Naive thymus-derived CD4-positive, alpha-beta T cell (primary cell): ENCODE data around the gene SALL3. TPM values are rescaled to one million over a fixed set of nuclear protein-coding genes. Genes with fewer than 3 reads are reported as not detected.
A peak's percentile ranks its signal among the peaks of the same experiment; 100 is the strongest.

ENCODE experiments used
- ATAC-seq: fragments of 150-1000 bp; cut with Tn5 transposase; 2 replicates; pipeline ENCODE4 v1.10.0; 2021; ENCODE audit warnings: mild to moderate bottlenecking, moderate library complexity
- CTCF ChIA-PET: fragments of 350-600 bp; sonication (Branson Sonifier 250); formaldehyde crosslinking; loops from one replicate; lab custom pipeline; 2021; ENCODE audit warnings: antibody characterized with exemption; lab: Charles Lee
- POLR2A ChIA-PET: fragments of 350-600 bp; sonication (Branson Sonifier 250); formaldehyde crosslinking; loops from one replicate; lab custom pipeline; 2021; ENCODE audit warnings: antibody characterized with exemption, inconsistent platforms; lab: Charles Lee
- DNase-seq, 9 donors: peaks; one replicate each; pipeline versions ENCODE4 v3.0.0 to v3.0.0-alpha.2; 2020 to 2022; ENCODE audit warnings: mixed read lengths in 1 of 9
- H3K27ac ChIP-seq: one replicate; pipeline ENCODE4 v1.7.0; 2013; ENCODE audit warnings: mild to moderate bottlenecking, low read depth, low read length, moderate library complexity
- H3K27me3 ChIP-seq, 2 donors: one replicate each; pipeline ENCODE4 v1.7.0; 2013; ENCODE audit warnings: low read length in 2 of 2, mild to moderate bottlenecking in 2 of 2, moderate library complexity in 2 of 2; ENCODE audit not compliant: control insufficient read depth in 2 of 2, insufficient read depth in 2 of 2
- H3K36me3 ChIP-seq, 3 experiments: 1 replicate in 2 of 3; 2 replicates in 1 of 3; pipeline ENCODE4 v1.7.0; 2013; ENCODE audit warnings: low read length in 3 of 3, mild to moderate bottlenecking in 3 of 3, moderate library complexity in 1 of 3; ENCODE audit not compliant: insufficient read depth in 3 of 3, control insufficient read depth in 2 of 3
- H3K4me1 ChIP-seq, 2 donors: one replicate each; pipeline ENCODE4 v1.7.0; 2013; ENCODE audit warnings: low read length in 2 of 2, mild to moderate bottlenecking in 2 of 2, moderate library complexity in 1 of 2; ENCODE audit not compliant: control insufficient read depth in 2 of 2, insufficient read depth in 2 of 2
- H3K4me3 ChIP-seq: 2 replicates; pipeline ENCODE4 v1.7.0; 2013; ENCODE audit warnings: mild to moderate bottlenecking, low read length
- H3K9me3 ChIP-seq, 3 experiments: 1 replicate in 2 of 3; 2 replicates in 1 of 3; pipeline ENCODE4 v1.7.0; 2013; ENCODE audit warnings: low read length in 3 of 3; ENCODE audit not compliant: control insufficient read depth in 2 of 3
- H3K27ac Mint-ChIP-seq, 9 donors: one replicate each; pipeline ENCODE4 v1.8.0; 2020 to 2022; ENCODE audit warnings: mixed read lengths in 9 of 9, mild to moderate bottlenecking in 8 of 9, moderate library complexity in 5 of 9, inconsistent platforms in 2 of 9
- H3K27me3 Mint-ChIP-seq, 5 donors: one replicate each; pipeline ENCODE4 v1.8.0; 2021 to 2022; ENCODE audit warnings: mixed read lengths in 5 of 5, mild to moderate bottlenecking in 1 of 5
- H3K36me3 Mint-ChIP-seq, 5 donors: one replicate each; pipeline ENCODE4 v1.8.0; 2020 to 2022; ENCODE audit warnings: mixed read lengths in 5 of 5, mild to moderate bottlenecking in 3 of 5, inconsistent platforms in 1 of 5
- H3K4me1 Mint-ChIP-seq, 7 donors: one replicate each; pipeline ENCODE4 v1.8.0; 2020 to 2022; ENCODE audit warnings: mixed read lengths in 7 of 7, mild to moderate bottlenecking in 3 of 7, inconsistent platforms in 1 of 7
- H3K4me3 Mint-ChIP-seq, 10 donors: one replicate each; pipeline ENCODE4 v1.8.0; 2020 to 2022; ENCODE audit warnings: mild to moderate bottlenecking in 10 of 10, mixed read lengths in 10 of 10, moderate library complexity in 6 of 10, inconsistent platforms in 2 of 10
- H3K9me3 Mint-ChIP-seq, 11 donors: one replicate each; pipeline ENCODE4 v1.8.0; 2020 to 2022; ENCODE audit warnings: mixed read lengths in 11 of 11, mild to moderate bottlenecking in 4 of 11, inconsistent platforms in 1 of 11, moderate library complexity in 1 of 11
- intact Hi-C, 2 donors: fragments of 100-400 bp; cut with micrococcal nuclease; formaldehyde crosslinking; loops; one replicate each; pipeline ENCODE4 v1.15.1; 2023
- polyA plus RNA-seq, 2 donors: library from polyadenylated mRNA; unstranded; fragments of 300-500 nt; fragmentation: Illumina TruSeq; gene quantifications; one replicate each; pipeline ENCODE4 v1.2.3, GENCODE V29; 2021
- total RNA-seq, 6 experiments: library from RNA in 5 of 6; stranded (reverse) in 5 of 6; gene quantifications; 1 replicate in 5 of 6; 2 replicates in 1 of 6; pipeline ENCODE4 v1.2.3 and lab custom pipeline; 2021 to 2026

SALL3 gene
- total and polyA plus RNA-seq, 7 experiments from 2014 or later: not detected

DNA sequence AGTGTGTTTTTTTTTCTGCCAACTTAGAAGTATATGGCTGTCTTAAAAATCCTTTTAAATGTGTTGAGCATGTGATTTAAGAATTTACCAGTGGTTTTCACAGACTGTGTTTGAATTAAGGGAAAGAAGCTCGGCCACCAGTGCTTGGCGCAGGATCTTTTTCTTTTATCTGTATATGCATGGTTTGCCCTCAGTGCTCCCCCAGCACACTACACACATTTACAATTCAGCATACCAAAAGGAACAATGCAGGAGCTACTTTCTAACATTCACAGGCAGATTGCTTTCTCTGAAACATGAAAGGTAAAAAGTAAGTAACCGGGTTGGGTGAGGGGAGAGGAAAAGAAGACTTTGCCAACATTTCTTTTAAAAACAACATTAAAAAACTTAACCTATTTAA is 3.9 kb downstream of the SALL3 start:
- peaks cover 5 to 24% (median 16%) of the 10 kb centered on the region in 7 donors for H3K4me1 Mint-ChIP-seq
- DNase-seq (no peak), ATAC-seq (no peak)
- Histone ChIP-seq H3K27me3 (peaks cover 6 to 15% of the 10 kb centered on the region in 2 donors), H3K36me3 (no peaks in the 10 kb centered on the region), H3K4me1 (no peaks in the 10 kb centered on the region), H3K4me3 (no peak overlapping the region), H3K9me3 (no peaks in the 10 kb centered on the region), H3K27ac (no peak overlapping the region)
- ChIA-PET CTCF (no interaction called here), POLR2A (interaction anchor here (0.5 kb wide), 1 partner anchor 180 kb away, joined by 3 read pairs; no protein-coding TSS in a partner anchor)
- peaks cover 0 to 14% (median 5%) of the 10 kb centered on the region in 11 donors for H3K9me3 Mint-ChIP-seq
- no peak overlapping the region for H3K27ac Mint-ChIP-seq
- intact Hi-C loops: no loop called here
- peaks cover 0 to 7% (median 5%) of the 10 kb centered on the region in 5 donors for H3K36me3 Mint-ChIP-seq
- H3K4me3 Mint-ChIP-seq: no peak overlapping the region
- peaks cover 60 to 73% (median 69%) of the 10 kb centered on the region in 5 donors for H3K27me3 Mint-ChIP-seq

DNA sequence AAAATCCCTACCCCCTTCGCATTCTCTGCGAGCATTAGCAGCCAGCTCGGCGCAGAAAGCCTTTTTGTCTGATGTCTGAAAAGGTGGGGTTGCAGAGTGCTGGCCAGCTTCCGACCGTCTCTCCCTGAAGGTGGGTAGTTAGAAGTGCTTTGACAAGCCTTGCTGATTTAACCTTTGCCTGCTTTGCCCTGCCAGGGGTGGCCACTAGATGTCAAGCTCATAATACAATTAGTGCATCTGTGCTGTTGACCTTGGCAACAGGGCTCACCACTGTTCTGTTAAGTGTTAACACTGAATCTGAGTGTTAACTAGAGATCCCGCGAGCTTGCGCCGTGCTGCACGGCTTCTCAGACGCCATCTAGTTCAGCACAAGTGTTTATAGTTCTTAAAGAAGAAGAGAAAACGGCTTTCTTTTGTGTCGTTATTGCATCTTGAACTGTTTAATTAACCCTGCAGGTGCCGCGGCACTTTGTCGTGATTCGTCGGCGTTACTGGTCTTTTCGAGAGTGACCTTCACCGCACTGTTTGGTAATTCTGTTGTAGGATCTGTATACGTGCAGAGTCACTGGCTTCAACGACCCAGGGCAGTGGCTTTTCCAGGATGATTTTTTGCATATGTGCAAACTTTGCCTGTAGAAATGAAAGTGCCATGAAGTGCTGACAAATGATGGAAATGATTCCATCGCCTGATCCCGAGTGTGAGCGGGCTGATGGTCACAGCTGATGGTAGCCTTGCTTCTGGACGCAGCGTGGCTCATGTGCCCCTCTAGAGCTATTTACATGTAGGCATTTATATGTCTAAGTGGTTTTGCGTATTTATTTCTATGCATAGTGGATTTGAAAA is 5.5 kb downstream of the SALL3 start:
- POLR2A ChIA-PET: interaction anchor here (0.6 kb wide), 1 partner anchor 85 kb away, joined by 3 read pairs; no protein-coding TSS in a partner anchor
- CTCF ChIA-PET: no interaction called here
- Mint-ChIP-seq H3K9me3 (peaks cover 0 to 14% (median 5%) of the 10 kb centered on the region in 11 donors), H3K27ac (no peak overlapping the region), H3K4me1 (peaks cover 5 to 23% (median 15%) of the 10 kb centered on the region in 7 donors), H3K36me3 (peaks cover 0 to 7% (median 5%) of the 10 kb centered on the region in 5 donors), H3K4me3 (peak overlapping the region in 3 of 10 donors; percentile 4 to 19 (median 17)), H3K27me3 (peaks cover 61 to 76% (median 73%) of the 10 kb centered on the region in 5 donors)
- H3K27me3 ChIP-seq: peaks cover 6 to 15% of the 10 kb centered on the region in 2 donors
- peak; percentile 56 for ATAC-seq
- H3K4me1 ChIP-seq: no peaks in the 10 kb centered on the region
- DNase-seq: peak in 4 of 9 donors; percentile 3 to 24 (median 12)
- H3K4me3 ChIP-seq: no peak overlapping the region
- intact Hi-C loops: loop anchor here (1.0 kb wide), 2 partner anchors 261 to 659 kb away; no protein-coding TSS in a partner anchor
- no peak overlapping the region for H3K27ac ChIP-seq
- no peaks in the 10 kb centered on the region for H3K9me3 ChIP-seq
- no peaks in the 10 kb centered on the region for H3K36me3 ChIP-seq

DNA sequence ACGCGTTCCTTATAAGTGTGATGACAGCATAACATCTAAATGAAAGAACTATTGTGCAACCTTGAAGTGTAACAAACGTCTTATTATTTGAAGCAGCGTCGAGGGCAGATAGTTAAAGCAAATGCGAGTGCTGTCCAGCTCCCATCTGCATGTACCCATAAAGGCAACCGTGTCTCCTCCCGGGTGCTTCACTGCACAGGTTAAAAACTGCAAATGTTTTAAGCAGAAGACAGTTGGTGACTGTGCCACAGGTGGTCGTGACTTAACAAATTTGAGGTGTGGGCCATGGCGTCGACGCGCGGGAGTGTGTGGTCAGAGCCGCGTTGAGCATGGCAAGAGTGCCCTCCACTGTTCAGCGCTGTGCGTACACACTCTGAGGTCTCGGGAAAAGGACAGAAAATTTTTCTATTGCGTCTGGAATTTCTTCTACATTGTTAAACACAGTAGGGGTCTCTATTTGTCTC is 6.4 kb downstream of the SALL3 start:
- Mint-ChIP-seq H3K27ac (no peak overlapping the region), H3K9me3 (peaks cover 0 to 14% (median 5%) of the 10 kb centered on the region in 11 donors), H3K36me3 (peaks cover 0 to 7% (median 5%) of the 10 kb centered on the region in 5 donors), H3K27me3 (peaks cover 68 to 82% (median 74%) of the 10 kb centered on the region in 5 donors), H3K4me3 (no peak overlapping the region), H3K4me1 (peaks cover 5 to 23% (median 15%) of the 10 kb centered on the region in 7 donors)
- no peaks in the 10 kb centered on the region for H3K4me1 ChIP-seq
- POLR2A ChIA-PET: interaction anchor here (0.6 kb wide), 1 partner anchor 84 kb away, joined by 3 read pairs; no protein-coding TSS in a partner anchor
- no peak overlapping the region for H3K4me3 ChIP-seq
- no peaks in the 10 kb centered on the region for H3K9me3 ChIP-seq
- peaks cover 6 to 15% of the 10 kb centered on the region in 2 donors for H3K27me3 ChIP-seq
- DNase-seq (no peak), ATAC-seq (no peak)
- H3K36me3 ChIP-seq: no peaks in the 10 kb centered on the region
- intact Hi-C loops: no loop called here
- CTCF ChIA-PET: no interaction called here
- H3K27ac ChIP-seq: no peak overlapping the region

DNA sequence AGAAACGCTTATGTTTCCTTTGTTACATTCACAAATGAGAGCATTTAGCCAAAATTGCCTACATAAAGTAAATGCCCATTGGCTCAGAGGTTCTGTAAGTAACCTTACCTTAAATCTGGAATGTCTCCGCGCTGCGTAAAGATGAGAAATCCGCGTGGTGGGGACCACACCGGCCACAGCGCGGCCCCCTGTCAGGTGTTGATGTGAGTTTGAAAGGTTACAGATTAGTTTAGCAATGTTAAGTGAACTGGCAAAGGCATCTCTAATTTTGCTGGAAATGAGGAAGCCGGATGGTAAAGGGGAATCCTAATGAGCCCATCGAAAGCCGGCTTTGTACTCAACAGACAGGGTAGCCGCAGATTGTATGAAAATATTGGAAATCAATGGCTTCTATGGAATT is 11.8 kb downstream of the SALL3 start:
- no peak for ATAC-seq
- intact Hi-C loops: no loop called here

DNA sequence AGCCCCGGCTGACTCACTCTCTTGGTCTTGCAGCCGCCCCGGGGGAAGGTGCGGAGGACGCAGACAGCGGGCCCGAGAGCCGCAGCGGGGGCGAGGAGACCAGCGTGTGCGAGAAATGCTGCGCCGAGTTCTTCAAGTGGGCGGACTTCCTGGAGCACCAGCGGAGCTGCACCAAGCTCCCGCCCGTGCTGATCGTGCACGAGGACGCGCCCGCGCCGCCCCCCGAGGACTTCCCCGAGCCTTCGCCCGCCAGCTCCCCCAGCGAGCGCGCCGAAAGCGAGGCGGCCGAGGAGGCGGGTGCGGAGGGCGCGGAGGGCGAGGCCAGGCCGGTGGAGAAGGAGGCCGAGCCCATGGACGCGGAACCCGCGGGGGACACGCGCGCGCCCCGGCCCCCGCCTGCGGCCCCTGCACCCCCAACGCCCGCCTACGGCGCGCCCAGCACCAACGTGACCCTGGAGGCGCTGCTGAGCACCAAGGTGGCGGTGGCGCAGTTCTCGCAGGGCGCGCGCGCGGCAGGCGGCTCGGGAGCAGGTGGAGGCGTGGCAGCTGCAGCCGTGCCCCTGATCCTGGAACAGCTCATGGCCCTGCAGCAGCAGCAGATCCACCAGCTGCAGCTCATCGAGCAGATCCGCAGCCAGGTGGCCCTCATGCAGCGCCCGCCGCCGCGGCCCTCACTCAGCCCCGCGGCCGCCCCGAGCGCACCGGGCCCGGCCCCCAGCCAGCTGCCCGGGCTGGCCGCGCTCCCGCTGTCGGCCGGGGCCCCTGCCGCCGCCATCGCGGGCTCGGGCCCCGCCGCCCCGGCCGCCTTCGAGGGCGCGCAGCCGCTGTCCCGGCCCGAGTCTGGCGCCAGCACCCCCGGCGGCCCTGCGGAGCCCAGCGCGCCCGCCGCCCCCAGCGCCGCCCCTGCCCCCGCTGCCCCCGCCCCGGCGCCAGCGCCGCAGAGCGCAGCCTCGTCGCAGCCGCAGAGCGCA is 12.7 kb downstream of the SALL3 start:
- H3K27ac Mint-ChIP-seq: no peak overlapping the region
- CTCF ChIA-PET: no interaction called here
- Histone ChIP-seq H3K4me3 (no peak overlapping the region), H3K27ac (no peak overlapping the region), H3K9me3 (no peaks in the 10 kb centered on the region), H3K4me1 (no peaks in the 10 kb centered on the region), H3K36me3 (no peaks in the 10 kb centered on the region), H3K27me3 (no peaks in the 10 kb centered on the region)
- no peaks in the 10 kb centered on the region for H3K4me1 Mint-ChIP-seq
- POLR2A ChIA-PET: no interaction called here
- DNase-seq: no peak
- H3K4me3 Mint-ChIP-seq: no peak overlapping the region
- peaks cover 0 to 2% (median 0%) of the 10 kb centered on the region in 11 donors for H3K9me3 Mint-ChIP-seq
- no peaks in the 10 kb centered on the region for H3K36me3 Mint-ChIP-seq
- no peak for ATAC-seq
- peaks cover 18 to 28% (median 24%) of the 10 kb centered on the region in 5 donors for H3K27me3 Mint-ChIP-seq
- intact Hi-C loops: no loop called here

More for the DNA sequence above, 11.8 kb downstream of the SALL3 start:
- Mint-ChIP-seq H3K9me3 (peaks cover 0 to 2% (median 0%) of the 10 kb centered on the region in 11 donors), H3K4me3 (no peak overlapping the region), H3K4me1 (no peaks in the 10 kb centered on the region), H3K27me3 (peaks cover 26 to 36% (median 29%) of the 10 kb centered on the region in 5 donors), H3K36me3 (no peaks in the 10 kb centered on the region), H3K27ac (peak overlapping the region in 1 of 9 donors; percentile 55)
- ChIA-PET CTCF (no interaction called here), POLR2A (no interaction called here)
- DNase-seq: no peak
- H3K4me3 ChIP-seq: no peak overlapping the region
- no peaks in the 10 kb centered on the region for H3K9me3 ChIP-seq
- H3K4me1 ChIP-seq: no peaks in the 10 kb centered on the region
- H3K36me3 ChIP-seq: no peaks in the 10 kb centered on the region
- no peak overlapping the region for H3K27ac ChIP-seq
- H3K27me3 ChIP-seq: no peaks in the 10 kb centered on the region
